Measurements from ENCODE around the gene MIX23.

The MIX23 gene

GRCh38 chr3:122316368-122316767 lies 66.7 kb downstream of the MIX23 start:
- no peak for DNase-seq (ENCODE audit: low read depth)
- TF ChIP-seq CTCF (IDR thresholded peaks at IDR 0.05; ENCODE audit: control insufficient read depth, extremely low read depth, insufficient read depth) = no peak
- H3K4me3 ChIP-seq (ENCODE audit: low read depth, low read length) = no peak overlapping the region

GRCh38 chr3:122315619-122316018 lies 67.4 kb downstream of the MIX23 start:
- no peak for TF ChIP-seq CTCF (IDR thresholded peaks at IDR 0.05; ENCODE audit: control insufficient read depth, extremely low read depth, insufficient read depth)
- no peak overlapping the region for H3K4me3 ChIP-seq (ENCODE audit: low read depth, low read length)
- no peak for DNase-seq (ENCODE audit: low read depth)

GRCh38 chr3:122314228-122314876 lies 68.7 kb downstream of the MIX23 start:
- no peak for DNase-seq (ENCODE audit: low read depth)
- no peak for TF ChIP-seq CTCF (IDR thresholded peaks at IDR 0.05; ENCODE audit: control insufficient read depth, extremely low read depth, insufficient read depth)
- H3K4me3 ChIP-seq (ENCODE audit: low read depth, low read length) = no peak overlapping the region

- H3K4me3 ChIP-seq (ENCODE audit: low read depth, low read length) = no peak overlapping the region
- DNase-seq (ENCODE audit: low read depth) = no peak
- no peak for TF ChIP-seq CTCF (IDR thresholded peaks at IDR 0.05; ENCODE audit: control insufficient read depth, extremely low read depth, insufficient read depth)
Observed at GRCh38 chr3:122313281-122313680, 69.8 kb downstream of the MIX23 start.

- no peak for TF ChIP-seq CTCF (IDR thresholded peaks at IDR 0.05; ENCODE audit: control insufficient read depth, extremely low read depth, insufficient read depth)
- DNase-seq (ENCODE audit: low read depth) = no peak
- no peak overlapping the region for H3K4me3 ChIP-seq (ENCODE audit: low read depth, low read length)
Observed at GRCh38 chr3:122312826-122313225, 70.2 kb downstream of the MIX23 start.

GRCh38 chr3:122310361-122310760 lies 72.7 kb downstream of the MIX23 start:
- no peak for TF ChIP-seq CTCF (IDR thresholded peaks at IDR 0.05; ENCODE audit: control insufficient read depth, extremely low read depth, insufficient read depth)
- no peak overlapping the region for H3K4me3 ChIP-seq (ENCODE audit: low read depth, low read length)
- no peak for DNase-seq (ENCODE audit: low read depth)
